SKM-1 (cell line): ENCODE results near the gene PEAK3.
"Not testable (repeated sequence)": the region's sequence is repeated elsewhere in the genome, so short reads cannot be mapped to it uniquely, and the experiment has no call there.

Experiments
- DNase-seq: peaks from one replicate; lab custom pipeline; 2025; ENCODE audit not compliant: unreplicated experiment; lab: John Stamatoyannopoulos, UW

PEAK3 gene

DNA sequence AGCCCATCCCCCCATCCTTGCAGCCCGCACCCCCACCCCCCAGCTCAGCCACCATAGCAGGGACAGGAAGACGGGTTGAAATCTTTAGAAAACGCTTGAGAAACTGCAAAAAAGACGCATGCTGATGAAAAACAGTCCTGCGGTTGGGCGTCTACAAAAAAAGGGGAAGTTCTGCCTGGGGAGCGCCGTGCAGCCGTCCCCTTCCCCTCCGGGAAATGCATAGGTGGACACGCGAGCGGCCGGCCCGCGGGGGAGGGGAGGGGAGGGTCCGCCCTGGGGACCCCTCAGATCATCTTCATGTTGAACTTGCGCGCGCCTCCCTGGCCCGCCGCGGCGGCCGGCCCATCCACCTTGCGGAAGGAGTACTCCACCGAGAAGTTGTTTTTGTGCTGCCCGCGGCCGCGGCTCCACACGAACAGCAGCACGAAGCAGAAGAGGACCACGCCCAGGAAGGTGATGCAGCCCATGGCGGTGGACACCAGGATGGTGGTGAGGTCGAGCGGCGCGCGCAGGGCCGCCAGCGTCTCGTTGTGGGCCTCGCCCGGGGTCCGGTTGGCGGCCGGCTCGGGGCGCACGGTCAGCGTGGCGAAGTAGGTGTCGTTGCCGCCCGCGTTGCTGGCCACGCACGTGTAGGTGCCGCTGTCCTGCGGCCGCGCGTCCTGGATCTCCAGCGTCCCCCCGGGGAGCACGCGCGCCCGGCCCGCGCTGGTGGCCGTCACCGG is 7.9 kb upstream of the PEAK3 start:
- DNase-seq, result peak; percentile 97

DNA sequence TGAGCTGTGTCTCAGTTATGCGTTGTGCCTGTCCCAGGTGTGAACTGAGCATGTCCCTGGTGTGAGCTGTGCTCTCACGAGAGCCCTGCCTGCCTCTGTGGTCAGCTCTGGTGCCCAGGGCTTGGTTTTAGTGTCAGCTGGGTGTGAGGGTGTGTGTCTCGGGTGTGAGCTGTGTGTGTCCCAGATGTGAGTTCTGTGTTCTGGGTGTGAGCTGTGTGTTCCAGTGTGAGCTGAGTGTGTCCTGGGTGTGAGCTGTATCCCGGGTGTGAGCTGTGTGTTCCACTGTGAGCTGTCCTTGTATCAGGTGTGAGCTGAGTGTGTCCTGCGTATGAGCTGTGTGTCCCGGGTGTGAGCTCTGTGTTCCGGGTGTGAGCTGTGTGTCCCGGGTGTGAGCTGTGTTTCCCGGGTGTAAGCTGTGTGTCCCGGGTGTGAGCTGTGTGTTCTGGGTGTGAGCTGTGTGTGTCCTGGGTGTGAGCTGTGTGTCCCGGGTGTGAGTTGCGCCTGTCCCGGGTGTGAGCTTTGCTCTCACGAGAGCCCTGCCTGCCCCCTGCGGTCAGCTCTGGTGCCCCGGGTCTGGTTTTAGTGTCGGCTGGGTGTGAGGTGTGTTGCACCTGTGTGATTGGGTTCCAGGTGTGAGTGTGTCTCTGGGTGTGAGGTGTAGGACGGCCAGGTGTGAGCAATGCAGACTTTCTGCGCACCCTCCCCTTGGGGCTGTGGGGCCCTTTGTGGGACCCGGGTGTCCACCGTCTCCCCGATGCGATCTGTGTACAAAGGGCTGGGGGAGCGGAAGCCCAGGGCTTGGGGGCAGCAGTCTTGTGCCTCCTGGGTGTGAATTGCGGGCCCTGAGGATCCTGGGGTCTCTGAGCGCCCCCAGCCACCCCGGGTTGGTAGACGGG is 7.1 kb upstream of the PEAK3 start:
- no peak for DNase-seq

GRCh38 chr19:2288338-2288817 is 6.4 kb upstream of the PEAK3 start:
- DNase-seq, result peak; percentile 65

GRCh38 chr19:2287585-2288337 is 5.8 kb upstream of the PEAK3 start:
- DNase-seq, result no peak

- DNase-seq, result no peak
These were observed 4.6 kb upstream of the PEAK3 start for GRCh38 chr19:2286402-2287140.

DNA sequence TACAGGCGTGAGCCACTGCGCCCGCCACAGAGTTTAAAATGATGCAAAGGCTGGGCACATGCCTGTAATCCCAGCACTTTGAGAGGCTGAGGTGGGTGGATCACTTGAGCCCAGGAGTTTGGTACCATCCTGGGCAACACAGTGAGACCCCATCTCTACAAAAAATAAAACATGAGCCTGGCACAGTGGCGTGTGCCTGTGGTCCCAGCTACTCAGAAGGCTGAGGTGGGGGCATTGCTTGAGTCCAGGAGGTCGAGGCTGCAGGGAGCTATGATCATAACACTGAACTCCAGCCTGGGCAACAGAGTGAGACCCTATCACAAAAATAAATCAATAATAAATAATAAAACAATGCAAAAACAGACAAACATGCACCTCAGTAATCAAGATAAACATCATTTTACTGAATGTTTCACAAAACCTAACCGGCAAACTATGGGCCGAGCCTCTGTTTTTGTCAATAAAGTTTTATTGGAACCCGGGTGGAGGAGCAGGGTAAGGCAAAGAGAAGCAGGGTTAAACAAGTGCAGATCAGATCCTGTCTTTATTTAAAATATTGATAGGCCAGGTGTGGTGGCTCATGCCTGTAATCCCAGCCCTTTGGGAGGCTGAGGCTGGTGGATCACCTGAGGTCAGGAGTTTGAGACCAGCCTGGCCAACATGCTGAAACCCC is 2.0 kb upstream of the PEAK3 start:
- no peak for DNase-seq

DNA sequence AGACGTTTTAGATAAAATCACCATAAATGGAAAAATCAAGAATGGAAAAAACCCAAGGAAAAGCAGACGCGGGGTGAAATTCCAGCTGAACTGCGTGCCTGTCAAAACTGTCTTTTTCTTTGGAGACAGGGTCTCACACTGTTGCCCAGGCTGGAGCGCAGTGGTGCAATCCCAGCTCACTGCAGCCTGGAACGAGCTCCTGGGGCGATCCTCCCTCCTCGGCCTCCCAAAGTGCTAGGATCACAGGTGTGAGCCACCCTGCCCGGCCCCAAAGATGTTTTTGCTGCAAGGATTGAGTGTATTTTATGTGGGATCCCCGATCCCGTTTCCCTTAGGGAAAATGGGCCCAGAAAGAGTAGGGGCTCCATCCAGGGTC is 875 bp upstream of the PEAK3 start:
- DNase-seq, result no peak

GRCh38 chr19:2281265-2282061 is 512 bp downstream of the PEAK3 start:
- DNase-seq, result not testable (repeated sequence)

GRCh38 chr19:2280633-2281264 is 1.2 kb downstream of the PEAK3 start:
- no peak for DNase-seq

- DNase-seq, result no peak
These were observed 3.4 kb downstream of the PEAK3 start for GRCh38 chr19:2278459-2279158.

- DNase-seq, result no peak
These were observed 4.8 kb downstream of the PEAK3 start for GRCh38 chr19:2277138-2277537.

- no peak for DNase-seq
These were observed 5.5 kb downstream of the PEAK3 start for GRCh38 chr19:2276429-2276986.

GRCh38 chr19:2275588-2276428 is 6.2 kb downstream of the PEAK3 start:
- DNase-seq, result no peak

DNA sequence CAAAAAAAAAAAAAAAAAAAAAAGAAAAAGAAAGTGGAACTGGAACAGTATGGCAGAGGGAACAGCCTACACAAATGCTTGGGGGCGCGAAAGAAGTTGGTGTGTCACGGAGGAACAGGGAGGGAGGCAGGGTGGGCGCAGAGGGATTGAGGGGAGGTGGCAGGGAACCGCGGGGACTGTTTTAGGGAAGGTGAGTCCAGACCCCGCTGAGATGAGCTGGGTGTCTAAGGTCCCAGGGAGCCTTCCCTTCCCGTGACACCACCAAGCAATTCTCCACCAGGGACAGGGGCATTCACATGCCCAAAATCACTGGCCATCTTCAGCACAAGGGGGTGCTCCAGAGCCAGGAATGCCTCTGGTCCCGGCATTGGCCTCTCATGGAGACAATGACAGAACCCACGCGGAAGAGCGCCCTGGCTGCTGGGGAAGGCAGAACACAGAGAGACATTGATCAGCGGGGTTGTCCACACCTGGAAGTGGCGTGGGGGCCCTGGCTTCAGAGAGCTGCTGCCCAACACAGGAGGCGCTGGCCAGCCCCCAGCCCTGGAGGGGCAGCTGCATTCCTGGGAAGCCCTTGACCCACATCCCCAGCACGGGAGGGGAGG is 6.9 kb downstream of the PEAK3 start:
- no peak for DNase-seq

- DNase-seq, result no peak
These were observed 7.7 kb downstream of the PEAK3 start for GRCh38 chr19:2274185-2274711.

- peak; percentile 62 for DNase-seq
These were observed 8.4 kb downstream of the PEAK3 start for GRCh38 chr19:2273356-2274184.
